GM18858 (cell line): ENCODE data around the gene RB1.

Experiments used
- ATAC-seq: cut with Tn5 transposase; IDR thresholded peaks from one replicate; pipeline ENCODE4 v1.9.1; 2021; ENCODE audit not compliant: unreplicated experiment

Gene RB1

DNA sequence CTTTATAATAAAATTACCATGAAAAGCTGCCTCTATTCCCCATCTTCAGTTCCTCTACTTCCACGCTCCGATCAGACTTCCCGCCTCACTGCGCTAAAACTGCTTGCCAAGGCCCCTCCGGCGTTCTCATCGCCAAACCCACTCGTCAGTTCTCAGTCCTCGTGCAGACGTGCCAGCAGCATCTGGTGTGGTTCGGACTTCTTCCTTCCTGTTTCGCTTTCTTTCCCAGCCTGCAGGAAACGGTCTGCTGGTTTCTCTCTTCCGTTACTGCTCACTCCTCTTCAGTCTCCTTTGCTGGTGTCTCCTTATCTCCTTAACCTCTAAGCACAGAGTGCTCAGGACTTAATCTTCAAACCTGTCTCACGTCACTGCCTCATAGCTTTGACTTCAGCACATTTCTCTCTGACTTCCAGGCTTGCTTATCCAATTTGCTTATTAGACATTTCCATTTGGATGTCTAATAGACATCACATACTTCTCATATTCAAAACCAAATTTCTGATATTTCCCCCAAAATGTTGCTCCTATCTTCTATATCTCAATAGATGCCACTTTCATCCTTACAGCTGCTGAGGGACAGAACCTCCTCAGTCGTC lies 189.0 kb downstream of the RB1 start:
- ATAC-seq = peak; percentile 58

DNA sequence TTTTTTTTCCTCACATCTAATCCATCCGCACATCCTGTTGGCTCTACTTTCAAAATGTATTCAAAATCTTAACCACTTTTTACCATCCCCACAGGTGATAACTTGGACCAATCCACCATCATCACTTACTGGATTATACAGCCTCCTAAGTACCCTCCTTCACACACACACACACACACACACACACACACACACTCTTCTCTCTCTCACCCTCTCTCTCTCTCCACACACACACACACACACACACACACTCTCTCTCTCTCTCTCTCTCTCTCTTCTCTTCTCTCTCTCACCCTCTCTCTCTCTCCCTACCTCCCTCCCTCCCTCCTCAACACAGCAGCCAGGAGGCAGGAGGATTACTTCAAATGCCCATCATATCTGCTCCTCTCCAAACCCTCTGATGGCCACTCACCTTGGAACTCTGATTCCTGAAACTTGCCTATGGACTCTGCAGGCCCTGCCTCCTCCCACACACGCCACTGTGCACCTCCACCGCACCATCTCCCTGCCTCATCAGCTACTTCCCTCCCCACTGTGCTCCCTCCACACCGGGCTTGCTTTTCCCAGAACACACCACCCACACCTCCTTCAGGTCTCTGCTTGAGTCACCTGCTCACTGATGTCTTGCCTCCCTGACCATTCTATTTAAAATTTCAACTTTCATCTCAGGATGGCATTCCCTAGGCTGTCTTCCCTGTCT lies 189.7 kb downstream of the RB1 start:
- ATAC-seq = no peak

DNA sequence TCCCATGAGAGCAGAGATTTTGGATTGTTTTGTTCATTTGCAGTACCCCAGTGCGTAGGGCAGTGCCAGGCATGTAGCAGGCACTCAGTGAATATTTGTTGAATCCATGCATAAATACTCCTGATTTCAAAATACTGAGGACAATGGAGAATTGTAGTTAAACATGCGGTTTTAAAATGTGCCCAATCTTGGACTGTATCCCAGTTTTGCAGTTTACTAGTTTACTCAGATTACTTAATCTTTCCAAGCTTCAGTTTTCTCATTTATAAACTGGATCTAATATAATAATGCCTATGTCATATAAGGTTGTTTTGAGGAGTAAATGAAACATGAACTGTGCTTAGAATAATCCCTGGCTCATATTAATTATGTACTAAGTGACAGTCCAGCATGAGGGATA lies 190.3 kb downstream of the RB1 start:
- no peak for ATAC-seq

DNA sequence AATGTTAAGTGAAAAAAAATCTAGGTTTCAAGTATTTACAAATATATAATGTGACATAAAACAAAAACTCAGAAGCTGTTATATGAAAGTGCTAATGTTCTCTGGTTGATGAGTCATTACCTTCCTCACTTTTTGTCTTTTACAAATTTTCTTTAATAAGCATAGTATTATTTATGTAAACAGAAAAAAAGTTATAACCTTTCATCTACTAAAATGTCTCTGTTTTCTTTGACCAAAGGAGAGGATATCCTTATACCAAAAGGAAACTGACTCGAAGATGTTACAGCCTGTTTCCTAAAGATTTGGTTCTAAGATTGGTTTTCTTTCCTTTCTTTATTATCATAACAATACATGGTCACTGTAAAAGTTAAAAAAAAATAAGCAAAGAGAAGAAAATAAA lies 191.3 kb downstream of the RB1 start:
- no peak for ATAC-seq

DNA sequence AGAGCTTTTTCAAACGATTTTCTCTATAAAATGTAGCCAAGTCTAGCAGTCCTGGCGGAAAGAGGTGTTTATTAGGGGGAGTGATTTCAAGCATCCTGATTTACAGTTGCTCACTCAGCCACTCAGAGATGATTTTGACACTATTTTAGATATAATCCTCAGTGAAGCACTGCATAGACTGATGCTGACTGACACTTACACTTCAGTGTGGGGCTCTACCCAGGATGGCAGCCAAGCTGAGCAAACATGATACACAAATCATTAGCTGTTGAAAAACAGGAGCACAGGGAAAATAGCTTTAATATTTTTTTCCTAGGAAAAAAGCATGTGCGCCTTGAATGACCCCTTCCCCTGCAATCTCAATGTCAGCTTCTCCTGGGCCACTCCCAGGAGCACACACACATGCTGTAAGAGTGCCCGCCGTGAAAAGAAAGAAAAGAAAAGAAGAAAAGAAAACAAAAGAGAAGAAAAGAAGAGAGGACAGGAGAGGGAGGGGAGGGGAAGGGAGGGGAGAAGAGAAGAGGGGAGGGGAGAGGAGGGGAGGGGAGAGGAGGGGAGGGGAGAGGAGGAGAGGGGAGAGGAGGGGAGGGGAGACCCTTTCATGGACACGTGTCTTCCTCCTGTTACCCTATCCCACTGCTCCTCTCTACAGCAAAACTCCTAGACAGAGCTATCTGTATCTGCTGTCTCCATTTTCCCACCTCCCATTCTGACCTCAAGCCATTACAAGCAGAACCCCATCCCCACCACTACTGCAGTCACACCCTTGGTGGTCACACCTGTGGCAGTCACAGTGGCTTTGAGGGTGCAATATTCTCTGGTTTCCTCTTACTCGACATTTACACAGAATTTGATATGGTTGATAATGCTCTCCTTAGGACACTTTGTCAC lies 193.0 kb downstream of the RB1 start:
- no peak for ATAC-seq

DNA sequence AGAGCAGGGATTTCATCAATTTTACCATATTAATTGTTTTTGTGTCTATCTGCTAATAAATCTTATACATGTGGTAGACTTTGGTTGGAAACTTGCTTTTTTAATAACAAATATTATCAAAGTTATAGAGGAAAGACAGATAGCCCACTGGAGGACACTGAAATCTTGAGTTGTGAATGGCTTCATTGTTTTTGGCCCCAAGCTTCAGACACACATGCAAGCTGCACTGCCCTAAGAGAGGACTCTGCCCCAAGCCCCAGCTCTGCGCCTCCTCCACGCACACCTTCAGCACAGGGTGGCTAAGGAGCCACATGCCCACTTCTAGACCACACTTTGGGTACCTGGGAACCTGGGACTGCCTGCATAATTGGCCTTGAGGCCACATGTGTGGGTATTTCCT lies 194.1 kb downstream of the RB1 start:
- ATAC-seq = no peak

DNA sequence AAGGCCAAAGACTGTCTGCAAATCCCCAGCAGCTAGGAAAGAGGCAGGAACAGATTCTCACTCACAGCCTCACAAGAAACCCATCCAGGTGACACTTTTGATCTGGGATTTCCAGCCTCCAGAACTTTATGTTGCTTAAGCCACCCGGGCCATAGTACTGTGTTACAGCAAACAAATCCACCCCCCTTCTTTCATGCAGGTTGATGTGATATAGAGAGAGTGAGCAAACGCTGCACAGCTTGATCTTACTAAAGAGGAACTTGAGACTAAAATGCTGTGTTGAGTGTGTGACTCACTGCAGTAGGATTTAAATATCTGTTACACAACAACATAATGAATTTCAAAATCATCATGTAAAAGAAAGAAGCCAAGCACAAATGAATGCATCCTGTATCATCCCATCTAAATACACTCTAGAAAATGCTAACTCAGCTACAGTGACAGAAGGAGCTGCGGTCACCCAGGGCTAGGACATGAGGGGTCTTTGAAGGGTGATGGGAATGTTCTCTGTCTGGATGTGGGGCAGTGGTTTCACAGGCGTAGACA lies 197.2 kb downstream of the RB1 start:
- peak; percentile 37 for ATAC-seq

DNA sequence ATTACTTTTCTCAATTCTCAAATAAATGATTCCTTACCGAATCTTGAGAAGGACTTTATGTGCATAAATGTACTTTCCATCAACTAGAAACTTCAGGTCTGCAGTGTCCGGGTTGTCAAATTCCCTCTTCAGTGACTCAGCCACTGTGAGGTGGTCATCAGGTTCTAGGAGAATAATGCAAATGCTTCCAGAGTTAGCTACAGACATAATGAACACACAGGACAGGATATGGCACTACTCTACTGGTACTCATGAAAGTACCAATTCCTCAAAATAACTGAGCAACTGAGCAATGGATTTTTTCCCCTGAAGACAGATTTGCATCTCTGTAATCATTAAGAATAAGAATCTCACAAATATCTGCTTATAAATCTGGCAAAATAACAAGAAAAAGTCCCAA lies 198.2 kb downstream of the RB1 start:
- ATAC-seq = peak; percentile 35

DNA sequence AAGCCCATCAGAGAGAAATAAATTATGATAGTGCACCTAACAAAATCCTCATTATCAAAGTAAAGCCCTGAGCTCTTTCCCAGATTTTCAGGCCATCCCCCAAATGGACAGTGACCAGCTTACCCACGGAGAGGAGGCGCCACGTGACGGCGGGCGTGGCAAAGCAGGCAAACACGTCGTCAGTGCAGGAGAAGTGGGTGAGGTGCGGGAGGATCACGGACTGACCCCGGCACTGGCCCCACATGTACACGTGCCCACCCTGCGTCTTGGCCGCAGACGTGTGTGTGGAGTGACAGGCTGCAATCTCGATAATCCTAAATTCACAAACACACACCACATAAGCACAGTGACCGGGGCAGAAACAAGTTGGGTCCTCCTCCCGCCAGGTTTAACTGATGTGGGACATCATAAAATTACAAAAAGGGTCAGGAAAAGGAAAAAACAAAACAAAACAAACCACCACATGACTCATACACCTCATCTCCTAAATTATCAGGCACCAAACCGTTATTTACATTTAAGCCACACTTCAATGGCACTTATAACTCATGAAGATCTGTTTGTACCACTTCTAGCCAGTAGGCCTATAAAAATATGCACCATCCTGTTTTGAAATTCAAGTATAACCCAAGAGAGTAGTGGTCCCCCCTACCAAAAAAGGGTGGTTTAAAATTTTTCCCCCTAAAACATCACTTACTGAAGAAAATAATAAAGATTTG lies 199.2 kb downstream of the RB1 start:
- no peak for ATAC-seq

DNA sequence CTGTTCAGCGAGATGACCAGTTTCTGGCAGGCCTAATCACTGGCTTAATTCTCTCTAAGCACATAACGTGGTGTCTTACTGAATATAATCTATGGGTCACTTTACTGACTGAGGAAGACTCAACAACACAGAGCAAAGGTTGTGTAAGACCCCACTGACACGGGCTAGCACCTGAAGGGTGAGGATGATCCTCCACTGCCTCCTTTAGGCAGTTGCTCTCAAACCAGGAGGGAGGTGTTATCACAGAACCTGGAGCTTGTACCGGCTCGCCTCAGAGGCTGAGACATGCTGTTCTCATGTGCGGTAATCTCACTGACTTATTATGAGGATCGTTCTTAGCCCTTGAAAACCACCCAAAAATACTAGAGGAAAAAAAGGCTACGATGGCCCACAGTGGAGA lies 201.1 kb downstream of the RB1 start:
- no peak for ATAC-seq

DNA sequence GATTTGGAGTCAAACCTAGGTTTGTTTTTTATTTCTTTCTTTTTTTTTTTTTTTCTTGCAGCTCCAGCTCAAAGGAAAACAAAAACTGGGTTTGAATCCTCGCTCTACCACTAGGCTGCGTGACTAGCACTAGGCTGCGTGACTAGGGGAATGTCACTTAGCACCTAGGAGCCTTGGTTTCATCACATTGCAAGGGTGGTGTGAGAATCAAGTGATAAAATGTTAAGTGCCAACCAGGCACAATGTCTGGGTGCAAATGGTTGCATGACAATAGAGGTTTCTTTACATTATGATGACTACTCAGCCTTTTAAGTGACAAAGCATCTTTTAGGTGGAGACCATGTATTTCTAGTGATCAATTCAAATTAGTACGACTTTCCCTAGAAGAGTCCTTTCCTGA lies 201.5 kb downstream of the RB1 start:
- ATAC-seq = no peak

DNA sequence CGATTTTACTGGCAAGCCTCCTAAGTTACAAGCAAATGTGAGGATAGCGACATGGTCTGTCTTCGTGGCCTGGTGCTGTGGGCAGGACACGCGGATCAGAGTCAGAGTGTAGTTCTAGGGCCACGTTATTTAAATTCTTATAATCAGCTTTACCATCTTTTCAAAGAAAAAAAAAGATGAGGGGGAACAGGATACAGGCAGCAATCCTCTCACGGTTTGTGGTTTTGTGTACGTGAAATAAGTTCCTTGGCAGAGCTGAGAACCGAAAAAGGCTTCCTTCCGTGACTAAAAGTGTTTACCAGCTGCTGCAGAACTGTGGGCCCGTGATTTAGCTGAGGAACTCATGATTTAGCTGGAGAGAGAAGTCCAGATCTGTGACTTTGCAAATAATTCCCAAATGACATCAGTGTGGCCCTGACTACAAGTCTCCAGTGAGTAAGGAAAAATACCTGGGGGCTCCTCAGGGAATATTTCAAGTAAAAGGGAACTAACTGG lies 202.1 kb downstream of the RB1 start:
- ATAC-seq = peak; percentile 54

DNA sequence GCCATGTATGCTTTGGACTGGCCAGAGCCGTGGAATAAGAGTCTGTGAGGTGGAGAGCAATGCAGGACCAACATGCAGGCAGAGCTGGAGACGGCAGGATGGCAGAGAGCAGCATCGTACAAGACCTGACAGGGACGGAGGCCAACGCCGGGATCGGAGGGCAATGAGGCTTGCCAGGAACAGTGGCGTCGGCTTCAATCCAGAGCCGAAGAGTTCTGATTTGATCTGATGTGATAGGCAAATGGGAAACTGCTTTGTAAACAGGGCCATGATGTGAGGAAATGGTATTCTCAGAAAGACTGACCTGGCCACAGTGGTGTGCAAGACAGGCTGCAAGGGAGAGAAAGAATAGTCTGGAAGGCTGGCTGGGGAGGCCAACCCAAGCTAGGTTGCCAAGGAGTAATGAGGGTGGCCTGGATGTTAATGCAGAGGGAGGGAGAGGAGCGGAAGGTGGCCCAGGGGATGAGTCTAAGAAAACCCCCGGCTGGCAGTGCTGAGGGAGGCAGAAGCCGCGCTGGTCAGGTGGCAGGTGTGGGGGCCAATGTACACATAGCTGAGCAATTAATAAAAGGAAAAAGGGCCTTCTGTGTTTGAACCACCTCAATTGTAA lies 202.6 kb downstream of the RB1 start:
- ATAC-seq = peak; percentile 5

DNA sequence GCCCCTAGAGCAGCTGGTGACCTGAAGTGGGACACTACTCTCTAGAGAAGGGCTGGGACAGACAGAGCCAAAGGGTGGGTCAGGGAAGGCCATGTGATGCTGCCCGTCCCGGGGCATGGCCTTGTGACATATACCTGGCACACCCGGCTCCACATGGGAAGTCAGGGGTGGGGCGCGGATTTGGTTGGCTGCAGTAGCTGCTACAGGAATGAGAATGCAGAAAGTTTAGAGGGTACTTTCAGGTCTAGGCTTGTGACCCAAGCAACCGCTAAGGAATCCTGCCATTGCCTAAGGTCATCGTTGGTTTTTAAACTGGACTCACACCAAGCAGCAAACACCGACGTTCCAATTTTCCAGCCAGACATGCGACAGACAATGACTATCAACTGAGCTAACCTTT lies 203.5 kb downstream of the RB1 start:
- ATAC-seq = no peak

DNA sequence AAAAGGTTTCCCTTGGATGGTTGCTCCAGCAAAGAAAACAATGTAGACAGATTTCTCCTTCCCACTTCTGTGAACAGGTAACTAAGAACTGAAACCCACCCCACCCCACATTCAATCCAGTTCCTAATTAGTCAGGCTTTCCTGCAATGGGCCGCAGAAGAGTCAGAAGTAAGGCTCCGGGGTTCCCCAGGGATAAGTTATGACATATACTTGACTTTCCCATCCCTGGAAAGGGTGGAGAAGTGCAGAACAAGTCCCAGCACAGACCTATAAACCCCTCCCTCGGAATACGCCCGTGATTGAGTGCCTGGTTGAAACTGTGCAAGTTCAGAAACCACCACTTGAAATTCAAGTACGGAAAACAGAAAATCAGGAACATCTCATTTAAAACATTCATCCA lies 204.5 kb downstream of the RB1 start:
- no peak for ATAC-seq

DNA sequence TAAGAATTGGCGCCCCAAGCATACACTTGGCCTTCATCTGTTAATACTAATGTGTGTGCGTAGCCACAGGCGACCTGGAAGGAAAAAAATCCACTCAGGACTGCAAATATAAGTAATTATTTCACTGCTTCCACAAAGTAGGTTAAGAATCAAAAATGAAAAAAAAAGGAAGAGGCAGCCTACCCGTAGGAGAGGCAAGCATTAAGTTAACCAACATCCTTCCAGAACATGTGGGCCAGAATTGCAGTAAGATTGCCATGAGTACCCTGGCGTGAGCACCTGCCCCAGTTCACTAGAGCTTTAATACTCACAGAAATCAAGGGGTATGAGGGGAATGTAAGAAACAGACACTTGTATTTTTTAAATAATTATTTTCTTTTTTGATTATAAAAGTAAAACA lies 207.1 kb downstream of the RB1 start:
- no peak for ATAC-seq

DNA sequence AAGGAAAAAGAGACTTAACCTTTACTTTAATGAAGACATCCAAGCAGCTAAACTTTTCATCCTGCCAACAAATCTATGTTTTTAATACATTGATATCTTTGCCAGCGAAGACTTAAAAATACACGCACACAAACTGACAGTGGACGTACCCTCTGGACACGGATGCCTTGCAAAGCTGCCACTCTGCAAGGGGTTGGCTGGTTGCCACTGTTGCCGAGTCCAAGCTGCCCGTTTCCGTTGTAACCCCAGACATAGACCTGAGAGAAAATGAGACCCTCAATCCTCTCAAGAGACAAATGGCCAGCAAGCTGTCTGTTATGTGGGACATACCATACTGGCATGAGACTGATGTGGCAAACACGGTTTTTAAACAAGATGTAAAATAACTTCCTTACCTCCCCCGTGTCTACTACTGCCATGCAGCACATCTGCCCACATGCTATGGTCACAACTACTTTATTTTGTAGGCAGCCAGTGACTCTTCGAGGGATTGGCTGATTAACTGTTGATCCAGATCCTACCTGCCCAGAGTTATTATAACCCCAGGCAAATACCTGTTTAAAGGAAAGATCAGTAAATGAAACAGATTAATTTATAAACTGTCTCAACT lies 208.2 kb downstream of the RB1 start:
- no peak for ATAC-seq

DNA sequence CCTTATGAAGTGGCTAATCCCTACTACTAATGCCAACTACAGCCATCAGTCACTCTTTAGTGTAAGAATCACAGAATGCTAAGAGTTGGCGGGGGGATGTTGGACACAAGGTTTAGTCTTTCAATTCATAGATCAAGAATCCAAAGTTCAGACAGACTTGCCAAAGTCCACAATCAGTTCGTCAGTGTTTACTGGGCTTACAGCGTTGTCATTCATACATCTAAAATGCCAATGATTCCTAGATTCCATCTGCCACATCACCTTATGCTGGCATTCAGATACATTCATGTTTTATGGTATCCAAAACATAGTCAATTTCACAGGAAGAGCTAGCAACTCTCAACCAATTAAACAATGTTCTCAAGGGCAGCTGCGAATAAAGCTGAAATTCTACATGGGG lies 211.2 kb downstream of the RB1 start:
- ATAC-seq = no peak

DNA sequence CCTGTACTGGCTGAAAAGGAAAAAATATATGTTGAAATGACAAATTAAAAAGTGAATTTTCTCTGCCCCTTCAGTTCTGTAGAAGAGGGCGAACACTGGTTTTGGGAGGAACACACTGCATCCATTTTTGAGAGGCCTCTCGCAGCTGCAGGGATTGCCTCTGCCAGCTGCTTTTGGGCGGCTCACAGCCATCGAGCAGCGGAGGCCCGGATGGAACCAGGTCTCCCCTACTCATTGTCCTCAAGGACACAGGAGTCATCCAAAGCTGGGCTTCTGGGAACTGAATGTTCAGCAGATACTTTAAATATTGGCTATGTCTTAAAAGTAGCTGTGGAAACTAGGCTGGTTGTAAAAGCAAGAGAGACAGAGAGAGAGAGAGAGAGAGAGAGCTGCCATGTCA lies 212.2 kb downstream of the RB1 start:
- ATAC-seq = no peak

DNA sequence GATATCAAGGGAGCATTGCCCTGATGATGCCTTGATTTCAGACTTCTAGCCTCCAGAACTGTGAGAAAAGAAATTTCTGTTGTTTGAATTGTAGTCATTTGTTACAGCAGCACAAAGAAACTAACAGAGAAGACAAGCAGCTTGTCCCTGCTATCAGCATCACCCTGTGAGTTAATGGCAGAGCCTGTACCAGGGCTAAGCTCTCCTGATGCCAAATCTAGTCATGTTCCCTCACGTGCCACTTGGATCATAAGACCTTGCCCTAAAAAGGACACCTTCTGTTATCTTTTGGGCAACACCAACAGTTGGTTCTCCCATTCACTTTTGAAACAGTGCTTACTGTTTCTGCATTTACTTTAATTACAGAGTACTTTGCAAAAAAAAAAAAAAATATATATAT lies 214.5 kb downstream of the RB1 start:
- no peak for ATAC-seq
